ACHN (cell line): ENCODE data around the gene SLC25A33.
A peak's percentile ranks its signal among the peaks of the same experiment; 100 is the strongest.
"Not testable (repeated sequence)": the region's sequence is repeated elsewhere in the genome, so short reads cannot be mapped to it uniquely, and the experiment has no call there.

Experiments
- DNase-seq: peaks from one replicate; pipeline ENCODE4 v3.0.0-alpha.2; 2015
- in situ Hi-C: cut with HindIII; loops from 2 replicates; pipeline ENCODE4 v1.10.0; 2017; ENCODE audit warnings: low sequenced_read_pairs, low pct_ligation_motif_present, low pct_unique_long_range_greater_than_20kb

The SLC25A33 gene, protein sequence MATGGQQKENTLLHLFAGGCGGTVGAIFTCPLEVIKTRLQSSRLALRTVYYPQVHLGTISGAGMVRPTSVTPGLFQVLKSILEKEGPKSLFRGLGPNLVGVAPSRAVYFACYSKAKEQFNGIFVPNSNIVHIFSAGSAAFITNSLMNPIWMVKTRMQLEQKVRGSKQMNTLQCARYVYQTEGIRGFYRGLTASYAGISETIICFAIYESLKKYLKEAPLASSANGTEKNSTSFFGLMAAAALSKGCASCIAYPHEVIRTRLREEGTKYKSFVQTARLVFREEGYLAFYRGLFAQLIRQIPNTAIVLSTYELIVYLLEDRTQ

GRCh38 chr1:9539165-9539828 lies at the start of gene SLC25A33:
SLC25A33 (plus strand) TSS chr1:9539465; CDS start chr1:9539692, 227 bp downstream.
- in situ Hi-C loops: no loop called here
- DNase-seq: peak; percentile 93

DNA sequence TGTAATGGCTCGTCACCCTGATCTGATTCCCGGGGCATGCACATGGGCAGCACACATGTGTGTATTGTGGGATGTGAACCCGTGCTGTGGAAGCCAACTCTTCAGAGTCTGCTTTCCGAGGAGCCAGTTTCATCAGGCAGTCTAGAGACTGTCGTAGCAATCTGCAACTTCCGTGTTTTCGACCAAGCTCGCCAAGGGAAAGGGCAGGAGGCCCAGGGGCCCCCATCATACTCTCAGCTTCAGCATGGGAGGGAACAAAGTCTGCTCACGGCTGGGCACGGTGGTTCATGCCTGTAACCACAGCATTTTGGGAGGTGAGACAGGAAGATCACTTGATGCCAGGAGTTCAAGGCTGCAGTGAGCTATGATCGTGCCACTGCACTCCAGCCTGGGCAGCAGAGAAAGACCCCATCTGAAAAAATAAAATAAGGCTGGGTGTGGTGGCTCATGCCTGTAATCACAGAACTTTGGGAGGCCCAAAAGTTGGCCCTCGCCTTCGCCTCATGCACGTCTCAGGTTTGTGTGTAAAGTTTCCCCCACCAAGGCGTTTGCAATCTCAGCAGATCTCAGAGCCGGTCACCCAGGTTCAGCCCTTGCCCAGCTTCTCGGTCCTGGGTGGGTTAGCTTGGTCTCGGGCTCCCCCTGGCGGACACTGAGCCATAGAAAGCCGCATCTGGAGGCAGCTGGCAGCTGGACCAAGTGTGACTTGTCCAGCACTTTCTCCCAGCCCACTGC lies 48.5 kb upstream of the SLC25A33 start:
- DNase-seq: peak; percentile 66
- in situ Hi-C loops: no loop called here

GRCh38 chr1:9493326-9493725 lies 45.9 kb upstream of the SLC25A33 start:
- DNase-seq: no peak
- in situ Hi-C loops: no loop called here

GRCh38 chr1:9494936-9495758 lies 44.1 kb upstream of the SLC25A33 start:
- DNase-seq: peak; percentile 46
- in situ Hi-C loops: no loop called here

GRCh38 chr1:9495854-9496374 lies 43.4 kb upstream of the SLC25A33 start:
- in situ Hi-C loops: no loop called here
- DNase-seq: no peak

GRCh38 chr1:9500756-9501754 lies 38.2 kb upstream of the SLC25A33 start:
- DNase-seq: peak; percentile 74
- in situ Hi-C loops: no loop called here

DNA sequence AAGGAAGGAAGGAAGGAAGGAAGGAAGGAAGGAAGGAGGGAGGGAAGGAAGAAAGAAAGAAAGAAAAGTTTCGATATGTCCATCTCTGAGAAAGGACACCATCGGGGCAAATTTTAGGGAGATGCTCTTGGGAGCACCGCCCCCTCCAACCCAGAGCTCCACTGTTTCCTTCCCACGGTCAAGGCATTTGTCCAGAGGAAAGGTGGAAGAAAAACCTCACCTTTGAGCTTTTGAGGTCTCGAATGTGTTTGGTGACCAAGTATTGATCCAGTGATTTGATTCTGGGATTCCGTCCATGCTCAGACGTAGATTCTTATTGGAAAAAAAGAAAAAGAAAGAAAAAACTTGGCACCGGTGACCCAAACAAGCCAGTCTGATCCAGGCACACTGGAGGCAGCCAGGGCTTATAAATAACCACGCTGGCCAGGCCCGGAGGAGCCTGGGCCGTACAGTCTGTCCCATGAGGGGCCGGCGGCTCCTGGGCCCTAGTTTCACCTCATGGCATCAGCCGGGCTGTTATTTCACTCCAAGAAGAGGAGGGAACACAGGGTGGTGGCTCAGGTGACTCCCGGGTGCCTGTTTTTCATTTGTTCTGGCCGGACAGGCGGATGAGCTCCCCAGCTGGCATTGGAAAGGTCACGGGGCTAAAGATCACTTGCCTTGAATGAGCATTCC lies 36.1 kb upstream of the SLC25A33 start:
- in situ Hi-C loops: no loop called here
- no peak for DNase-seq

DNA sequence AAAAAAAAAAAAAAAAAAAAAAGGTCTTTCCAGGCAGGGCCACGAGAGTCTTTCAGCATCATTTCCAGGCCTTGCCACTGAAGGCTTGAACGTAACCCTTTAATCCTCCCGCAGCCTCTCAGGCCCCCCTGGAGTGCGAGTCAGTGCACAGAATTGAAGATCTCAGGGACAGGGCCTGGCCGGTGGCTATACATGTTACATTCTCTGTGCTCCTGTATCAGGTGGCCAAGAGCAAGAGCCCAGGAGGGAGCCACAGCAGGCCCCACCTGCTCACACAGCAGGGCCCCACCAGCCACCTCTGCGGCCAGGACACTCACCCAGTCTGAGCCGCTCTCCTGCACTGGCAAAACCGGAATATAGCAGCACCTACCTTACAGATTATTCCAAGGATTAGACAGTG lies 34.1 kb upstream of the SLC25A33 start:
- DNase-seq: no peak
- in situ Hi-C loops: no loop called here

- DNase-seq: no peak
- in situ Hi-C loops: no loop called here
These were observed 32.4 kb upstream of the SLC25A33 start for GRCh38 chr1:9506901-9507300.

GRCh38 chr1:9510130-9510529 lies 29.1 kb upstream of the SLC25A33 start:
- in situ Hi-C loops: no loop called here
- no peak for DNase-seq

DNA sequence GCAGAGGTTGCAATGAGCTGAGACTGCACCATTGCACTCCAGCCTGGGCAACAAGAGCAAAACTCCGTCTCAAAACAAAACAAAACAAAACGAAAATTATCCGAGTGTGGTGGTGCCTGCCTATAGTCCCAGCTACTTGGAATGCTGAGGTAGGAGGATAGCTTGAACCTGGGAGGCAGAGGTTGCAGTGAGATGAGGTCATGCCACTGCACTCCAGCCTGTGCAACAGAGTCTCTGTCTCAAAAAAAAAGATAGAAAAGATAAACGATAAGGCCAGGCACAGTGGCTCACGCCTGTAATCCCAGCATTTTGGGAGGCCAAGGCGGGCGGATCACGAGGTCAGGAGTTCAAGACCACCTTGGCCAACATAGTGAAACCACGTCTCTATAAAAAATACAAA lies 23.7 kb upstream of the SLC25A33 start:
- DNase-seq, in situ Hi-C loops: not testable (repeated sequence)

DNA sequence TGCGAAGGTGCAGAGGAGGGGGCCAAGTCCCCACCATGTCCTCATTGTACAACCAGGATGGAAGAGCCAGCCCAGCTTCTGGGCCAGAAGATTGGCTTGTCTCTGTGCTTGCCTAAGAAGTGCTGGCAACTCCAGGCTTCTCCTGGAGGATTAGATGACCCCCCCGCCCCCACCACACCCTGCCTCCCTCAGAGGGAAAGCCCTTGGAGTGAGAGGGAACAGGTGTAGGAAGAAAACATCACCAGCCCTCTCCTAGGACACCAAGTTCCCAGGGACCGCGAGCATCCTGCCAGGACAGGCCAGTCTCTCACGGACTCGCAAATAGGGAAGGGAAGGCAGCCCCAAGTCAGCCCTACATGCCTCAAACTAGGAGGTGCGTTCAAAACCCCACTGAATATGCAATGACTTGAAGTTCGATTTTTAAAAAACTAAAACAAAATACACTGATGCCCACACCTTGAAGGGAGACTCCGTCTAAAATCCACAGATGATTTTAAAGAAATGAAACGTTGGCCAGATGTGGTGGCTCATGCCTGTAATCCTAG lies 20.7 kb upstream of the SLC25A33 start:
- in situ Hi-C loops: no loop called here
- DNase-seq: no peak

DNA sequence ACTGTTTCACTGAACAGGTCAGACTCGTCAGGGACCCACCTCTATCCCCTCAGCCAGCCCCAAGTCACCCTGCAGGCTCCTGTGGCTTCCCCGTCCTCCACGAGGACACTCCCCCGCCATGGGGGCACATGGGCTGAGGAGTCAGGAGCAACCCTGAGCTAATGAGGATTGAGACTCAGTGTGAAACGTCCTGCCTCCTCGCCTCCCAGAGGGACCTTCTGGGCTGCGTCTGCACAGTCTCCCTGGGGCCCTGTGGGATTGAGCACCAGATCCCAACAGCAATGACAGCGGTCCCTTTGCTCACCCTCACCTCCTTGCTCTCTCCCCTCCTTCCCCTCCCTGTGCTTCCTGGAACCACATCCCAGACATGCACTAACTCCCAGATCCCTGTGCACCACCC lies 18.9 kb upstream of the SLC25A33 start:
- no peak for DNase-seq
- in situ Hi-C loops: no loop called here

DNA sequence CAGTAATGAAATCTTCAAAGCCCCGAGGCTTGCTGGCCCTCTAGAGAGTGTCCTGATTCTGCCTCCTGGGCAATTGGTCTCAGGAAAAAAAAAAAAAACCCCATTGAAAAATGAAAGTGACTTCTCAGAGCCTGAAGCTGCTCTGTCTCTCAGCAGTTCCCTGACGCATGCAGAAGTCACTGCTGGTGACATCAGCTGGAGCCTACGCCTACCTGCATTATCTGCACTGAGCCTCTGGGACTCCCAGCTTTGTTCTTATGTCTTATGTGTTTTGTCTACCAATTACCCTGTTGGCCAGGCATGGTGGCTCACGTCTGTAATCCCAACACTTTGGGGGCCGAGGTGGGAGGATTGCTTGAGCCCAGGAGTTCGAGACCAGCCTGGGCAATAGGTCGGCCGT lies 10.1 kb upstream of the SLC25A33 start:
- in situ Hi-C loops: no loop called here
- DNase-seq: no peak

GRCh38 chr1:9530320-9530719 lies 8.9 kb upstream of the SLC25A33 start:
- no peak for DNase-seq
- in situ Hi-C loops: no loop called here

DNA sequence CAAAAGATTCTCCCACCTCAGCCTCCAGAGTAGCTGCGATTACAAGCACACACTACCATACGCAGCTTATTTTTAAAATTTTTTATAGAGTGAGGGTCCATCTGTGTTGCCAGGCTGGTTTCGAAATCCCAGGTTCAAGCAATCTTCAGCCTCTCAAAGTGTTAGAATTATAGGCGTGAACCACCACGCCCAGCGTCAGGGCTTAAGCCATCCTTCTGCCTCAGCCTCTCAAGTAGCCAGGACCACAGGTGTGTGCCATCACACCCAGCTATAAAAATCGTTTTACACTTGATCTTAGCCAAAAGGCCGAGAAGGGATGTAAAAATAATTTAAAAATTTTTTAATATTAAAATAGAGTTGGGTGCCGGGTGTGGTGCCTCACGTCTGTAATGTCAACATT lies 4.3 kb upstream of the SLC25A33 start:
- DNase-seq: no peak
- in situ Hi-C loops: no loop called here

DNA sequence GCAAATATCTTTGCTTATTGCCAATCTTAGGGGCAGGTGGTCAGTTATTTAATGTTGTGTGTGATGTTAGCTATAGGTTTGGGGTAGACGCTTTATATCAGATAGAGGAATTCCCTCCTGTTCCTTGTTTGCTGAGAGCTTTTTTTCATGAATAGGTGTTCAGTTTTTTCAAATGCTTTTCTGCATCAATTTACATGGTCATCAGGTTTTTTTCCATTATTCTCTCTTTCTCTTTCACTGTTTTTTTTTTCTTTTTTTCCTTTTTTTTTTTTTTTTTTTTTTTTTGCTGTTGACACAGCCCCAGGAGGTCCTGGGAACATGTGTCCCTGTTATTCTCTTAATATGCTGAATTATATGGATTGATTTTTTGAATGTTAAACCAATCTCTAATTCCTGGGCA lies 3.0 kb upstream of the SLC25A33 start:
- in situ Hi-C loops: no loop called here
- no peak for DNase-seq
